HT-29 (cell line): ENCODE measurements around the gene LAG3. TPM values are rescaled to one million over a fixed set of nuclear protein-coding genes. Genes with fewer than 3 reads are reported as not detected.

ENCODE experiments used
- DNase-seq: peaks from one replicate; pipeline ENCODE4 v3.0.0-alpha.2; 2015; ENCODE audit warnings: low spot score
- total RNA-seq: library from RNA; depleted of rRNA; stranded (reverse); fragments of >200 nt; shearing (Covaris generic); gene quantifications from 2 replicates; pipeline ENCODE4 v1.2.3, GENCODE V29; 2014

LAG3 gene
- total RNA-seq, 1 experiment from 2014 or later = 0.56 TPM

DNA sequence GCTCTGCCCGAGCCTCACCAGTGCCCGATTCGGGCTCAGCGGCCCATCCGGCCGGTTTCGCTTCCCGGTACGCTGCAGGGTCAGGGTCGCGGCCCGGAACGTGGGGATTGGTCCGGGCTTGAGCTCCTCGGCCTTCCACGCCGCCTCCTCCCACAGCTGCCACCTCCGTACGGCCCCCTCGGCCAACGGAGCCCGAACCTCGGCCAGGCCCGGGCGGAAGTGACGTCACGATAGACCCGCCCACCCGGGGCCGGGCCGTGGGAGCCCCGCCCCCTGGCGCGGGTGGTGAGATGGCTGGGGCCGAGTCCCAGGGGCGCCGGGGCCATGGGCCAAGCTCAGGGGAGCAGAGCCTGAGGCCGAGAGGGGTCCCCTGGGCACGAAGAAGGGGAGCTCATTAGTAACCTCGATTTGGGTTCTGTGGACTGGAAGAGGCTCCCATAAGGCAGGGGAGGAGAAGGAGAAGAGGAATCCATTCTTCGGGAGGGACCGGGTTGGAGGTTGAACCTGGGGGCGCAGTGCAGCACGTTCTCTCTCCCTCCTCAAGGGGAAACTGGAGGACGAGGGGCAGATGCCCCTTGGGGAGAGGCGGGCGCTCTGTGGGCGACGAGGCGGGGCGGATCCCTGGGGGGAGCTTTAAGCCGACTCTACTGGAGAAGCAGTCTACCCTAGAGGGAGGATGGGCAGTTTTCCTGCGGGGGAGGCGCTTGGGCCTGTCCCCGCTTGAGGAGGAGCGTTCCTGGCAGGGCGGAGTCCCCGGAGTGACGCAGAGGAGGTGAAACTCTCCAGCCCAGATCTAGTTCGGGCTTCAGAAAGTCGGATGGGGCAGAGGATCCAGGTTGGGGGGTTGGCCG is 19.2 kb upstream of the LAG3 start, which contains the start of gene MLF2:
Gene MLF2 (minus strand): TSS at position 221 of the 851 bp plus-strand sequence. CDS start 807 bp downstream, outside the sequence.
- peak; percentile 98 for DNase-seq

GRCh38 chr12:6753772-6754356 is 18.5 kb upstream of the LAG3 start:
- no peak for DNase-seq

GRCh38 chr12:6754411-6754810 is 17.9 kb upstream of the LAG3 start:
- DNase-seq = no peak

DNA sequence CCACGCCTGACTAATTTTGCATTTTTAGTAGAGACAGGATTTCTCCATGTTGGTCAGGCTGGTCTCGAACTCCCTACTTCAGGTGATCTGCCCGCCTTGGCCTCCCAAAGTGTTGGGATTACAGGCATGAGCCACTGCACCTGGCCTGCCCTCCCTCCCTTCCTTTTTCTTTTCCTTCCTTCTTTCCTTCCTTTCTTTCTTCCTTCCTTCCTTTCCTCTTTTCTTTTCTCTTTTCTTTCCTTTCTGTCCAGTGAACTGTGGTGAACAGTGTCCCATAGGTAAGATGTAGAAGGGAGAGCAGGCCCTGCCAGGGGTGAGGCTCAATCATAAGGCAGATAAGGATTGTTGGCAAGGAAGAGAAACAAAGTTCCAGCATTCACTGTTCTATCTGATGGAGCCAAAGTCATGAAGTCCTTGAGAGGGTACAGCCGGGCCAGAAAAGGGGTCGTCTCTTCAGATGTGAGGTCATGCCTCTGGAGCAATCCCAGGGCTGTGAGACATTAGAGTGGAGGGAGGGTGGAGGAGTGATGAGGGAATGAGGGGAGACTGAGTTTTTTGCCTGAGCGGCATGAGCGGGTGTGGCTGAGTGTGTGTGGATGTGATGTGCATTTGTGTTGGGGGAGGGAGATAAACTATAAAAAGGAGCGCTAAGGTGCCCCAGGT is 15.2 kb upstream of the LAG3 start:
- no peak for DNase-seq

DNA sequence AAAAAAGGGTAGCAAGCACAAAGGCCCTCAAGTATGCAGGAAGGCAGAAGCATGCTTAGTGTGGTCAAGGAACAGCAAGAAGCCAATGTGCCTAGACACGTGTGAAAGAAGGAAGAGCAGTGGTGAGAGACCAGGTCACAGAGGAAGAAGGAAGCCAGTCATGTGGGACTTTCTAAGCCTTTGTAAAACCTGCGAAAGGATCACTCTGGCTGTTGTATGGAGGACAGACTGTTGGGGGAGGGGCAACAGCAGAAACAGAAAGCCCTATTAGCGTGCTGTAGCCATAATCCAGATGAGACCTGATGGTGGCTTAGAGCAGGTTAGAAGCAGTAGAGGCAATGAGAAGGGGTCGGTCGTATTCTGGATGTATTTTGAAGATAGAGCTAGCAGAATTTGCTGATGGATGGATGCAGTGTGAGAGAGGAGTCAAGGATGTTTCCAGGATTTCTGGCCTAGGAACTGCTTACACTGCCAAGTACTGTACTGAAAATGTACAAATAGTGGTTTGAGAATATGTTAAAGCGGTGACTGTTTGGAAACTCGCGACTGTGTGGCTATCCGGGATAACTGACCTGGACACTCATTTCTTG is 13.7 kb upstream of the LAG3 start:
- no peak for DNase-seq

DNA sequence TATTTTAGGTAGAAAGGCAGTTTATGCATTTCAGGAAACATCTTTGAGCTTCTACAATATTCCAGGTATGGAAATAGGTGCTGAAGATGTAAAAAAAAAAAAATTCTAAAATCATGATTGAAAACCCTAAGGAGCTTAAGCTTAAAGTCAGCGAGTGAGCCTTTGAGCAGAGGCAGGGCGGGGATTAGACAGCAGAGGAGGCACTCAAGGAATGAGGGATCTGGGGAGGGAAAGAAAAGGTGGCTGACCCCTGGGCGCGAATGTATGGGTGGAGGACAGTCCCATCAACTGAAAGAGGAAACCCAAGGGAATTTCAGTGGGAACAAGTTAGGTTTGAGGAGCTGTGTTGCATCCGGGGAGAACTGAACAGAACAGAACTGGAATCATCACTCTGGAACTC is 12.6 kb upstream of the LAG3 start:
- DNase-seq = no peak

GRCh38 chr12:6763380-6763779 is 8.9 kb upstream of the LAG3 start:
- no peak for DNase-seq

DNA sequence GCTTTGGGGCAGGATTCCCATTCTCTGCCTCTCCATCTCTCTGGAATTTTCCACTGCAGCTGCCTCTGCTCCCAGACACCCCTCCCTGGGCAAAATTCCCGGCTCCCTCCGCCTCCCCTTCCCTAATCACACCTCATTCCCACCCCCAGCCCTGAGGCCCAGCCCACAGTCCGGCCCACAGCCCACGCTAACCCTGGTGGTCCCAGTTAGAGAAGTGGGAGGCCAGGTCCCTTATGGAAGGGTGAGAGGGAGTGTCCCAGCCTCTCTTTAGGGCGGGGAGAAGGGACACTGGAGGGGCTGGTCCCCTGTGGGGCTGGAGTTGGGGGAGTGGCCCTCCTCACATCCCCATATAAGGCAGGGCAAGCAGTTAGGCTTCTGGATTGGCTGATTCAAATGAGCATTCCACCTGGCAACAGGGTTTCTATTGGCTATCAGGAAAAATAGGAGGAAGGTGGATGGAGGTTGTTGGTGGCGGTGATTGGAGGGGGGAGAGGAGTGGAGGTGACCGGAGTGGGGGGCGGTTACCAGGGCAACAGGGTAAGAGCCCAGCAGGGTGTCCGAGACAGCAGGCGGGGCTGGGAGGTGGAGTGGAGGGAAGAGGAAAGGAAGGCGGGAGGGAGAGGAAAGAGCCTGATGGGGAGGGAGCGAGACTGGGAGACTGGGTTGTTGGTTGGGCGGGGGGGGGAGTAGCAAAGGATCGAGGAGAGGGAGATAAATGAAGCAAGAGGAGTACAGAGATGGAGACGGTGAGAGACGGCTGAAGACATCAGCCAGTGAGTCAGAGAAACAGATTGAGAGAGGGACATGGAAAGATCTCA is 8.1 kb upstream of the LAG3 start:
- DNase-seq = peak; percentile 83

GRCh38 chr12:6765048-6765633 is 7.2 kb upstream of the LAG3 start:
- no peak for DNase-seq

GRCh38 chr12:6765634-6766581 is 6.4 kb upstream of the LAG3 start, which contains the start of gene PTMS:
Gene PTMS (plus strand): TSS chr12:6766363. CDS start chr12:6766706, 343 bp downstream.
- DNase-seq = peak; percentile 53

- DNase-seq = peak; percentile 76
These were observed 5.5 kb upstream of the LAG3 start for GRCh38 chr12:6766651-6767349.

GRCh38 chr12:6767353-6768319 is 4.7 kb upstream of the LAG3 start:
- DNase-seq = peak; percentile 32

DNA sequence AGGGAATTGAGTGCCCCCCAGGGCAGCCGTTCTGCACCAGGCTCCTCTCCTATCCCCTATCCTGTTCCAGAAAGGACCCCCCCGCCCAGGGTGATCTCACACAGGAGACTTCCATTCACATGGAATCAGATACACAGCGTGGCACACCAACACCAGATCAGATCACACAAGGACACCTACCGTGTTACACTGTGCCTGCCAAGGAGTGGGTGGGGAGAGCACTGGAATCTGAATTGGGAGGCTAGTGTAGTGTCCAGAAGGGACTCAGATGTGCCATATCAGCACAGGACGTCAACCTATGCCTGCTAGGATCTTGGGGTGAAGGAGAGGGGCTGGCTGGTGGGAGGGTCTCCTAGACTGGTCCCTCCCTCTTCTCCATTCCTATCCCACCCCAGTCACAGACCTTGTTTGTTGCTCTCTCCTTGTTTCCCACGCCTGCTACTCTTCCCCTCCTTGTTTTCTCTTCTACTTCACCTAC is 3.8 kb upstream of the LAG3 start:
- no peak for DNase-seq

DNA sequence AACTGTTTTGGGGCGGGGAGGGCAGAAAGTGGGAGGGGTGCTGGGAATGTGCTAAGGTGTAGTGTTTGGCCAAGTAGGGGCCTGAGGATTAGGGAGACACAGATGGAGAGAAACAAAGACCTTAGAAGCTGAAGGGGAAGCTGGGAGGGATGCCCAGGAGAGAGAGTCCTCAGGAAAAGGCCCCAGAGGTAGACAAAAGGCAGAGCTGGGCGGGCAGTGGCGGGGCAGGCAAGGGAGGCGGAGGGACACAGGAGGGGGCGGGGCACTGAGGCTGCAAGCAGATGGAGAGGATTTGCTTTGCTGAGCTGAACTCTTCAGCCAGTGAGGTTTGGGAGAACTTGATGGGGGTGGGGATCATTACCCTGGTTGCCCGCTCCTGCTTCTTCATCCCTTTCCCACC is 3.3 kb upstream of the LAG3 start:
- DNase-seq = peak; percentile 53

- no peak for DNase-seq
These were observed 2.7 kb upstream of the LAG3 start for GRCh38 chr12:6769666-6770065.

DNA sequence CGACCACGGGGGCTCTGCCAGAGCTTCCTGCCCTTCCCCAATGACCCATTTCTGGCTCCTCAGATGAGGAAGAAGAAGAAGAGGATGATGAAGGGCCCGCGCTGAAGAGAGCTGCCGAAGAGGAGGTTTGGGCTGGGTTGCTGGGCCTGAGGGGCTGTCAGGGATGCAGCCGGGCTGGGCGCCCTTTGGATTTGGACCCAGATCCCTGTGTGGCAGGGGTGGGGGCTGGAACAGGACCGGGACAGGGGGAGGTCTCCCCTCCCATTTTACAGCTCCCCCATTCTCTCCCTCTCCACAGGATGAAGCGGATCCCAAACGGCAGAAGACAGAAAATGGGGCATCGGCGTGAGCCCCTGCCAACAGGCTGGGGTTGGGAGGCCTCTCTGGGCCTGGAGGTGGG is 2.2 kb upstream of the LAG3 start:
- DNase-seq = no peak

DNA sequence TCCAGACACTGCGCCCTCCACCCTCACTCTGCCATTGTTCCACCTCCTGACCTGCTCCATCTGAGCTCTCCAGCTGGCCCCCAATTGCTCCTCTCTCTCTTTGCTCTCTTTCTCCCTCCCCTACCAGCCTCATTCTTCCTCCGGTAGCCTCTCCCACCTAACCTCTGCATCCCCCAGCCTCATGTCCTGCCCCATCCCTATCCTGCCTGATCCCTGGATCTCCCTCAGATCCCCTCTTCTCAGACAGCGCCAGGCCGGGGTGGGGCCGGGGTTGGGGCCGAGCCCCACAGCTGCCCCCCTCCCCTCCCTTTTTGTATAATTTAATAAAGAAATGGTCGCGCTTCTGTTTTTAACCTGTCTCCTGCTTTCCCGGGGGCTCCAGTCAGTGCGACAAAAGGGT is 1.7 kb upstream of the LAG3 start:
- DNase-seq = no peak

DNA sequence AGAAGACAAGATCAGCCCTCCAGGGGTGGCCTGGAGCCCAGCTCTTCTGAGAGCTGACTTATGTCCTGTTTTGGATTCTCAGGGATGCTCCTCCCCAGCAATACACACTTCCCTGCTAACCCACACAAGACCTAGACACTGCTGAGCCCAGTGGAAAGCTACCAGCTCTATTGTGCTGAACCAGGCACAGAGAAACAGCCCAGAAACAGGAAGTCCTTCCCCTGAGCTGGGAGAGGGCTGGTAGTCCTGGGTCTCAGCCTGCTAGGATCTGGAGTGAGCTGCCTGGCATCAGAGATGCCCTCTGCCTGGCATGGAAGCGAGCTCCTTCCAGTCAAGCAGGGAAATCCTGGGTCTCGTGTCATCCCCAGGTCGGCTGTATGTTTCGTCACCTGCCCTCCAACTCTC is 1.2 kb upstream of the LAG3 start:
- DNase-seq = no peak
